GM18907 (cell line): ENCODE data around the gene SMAD7.

ENCODE experiments used
- ATAC-seq: cut with Tn5 transposase; IDR thresholded peaks from one replicate; pipeline ENCODE4 v1.9.1; 2021; ENCODE audit warnings: mild to moderate bottlenecking, moderate library complexity; ENCODE audit not compliant: unreplicated experiment

The SMAD7 gene

DNA sequence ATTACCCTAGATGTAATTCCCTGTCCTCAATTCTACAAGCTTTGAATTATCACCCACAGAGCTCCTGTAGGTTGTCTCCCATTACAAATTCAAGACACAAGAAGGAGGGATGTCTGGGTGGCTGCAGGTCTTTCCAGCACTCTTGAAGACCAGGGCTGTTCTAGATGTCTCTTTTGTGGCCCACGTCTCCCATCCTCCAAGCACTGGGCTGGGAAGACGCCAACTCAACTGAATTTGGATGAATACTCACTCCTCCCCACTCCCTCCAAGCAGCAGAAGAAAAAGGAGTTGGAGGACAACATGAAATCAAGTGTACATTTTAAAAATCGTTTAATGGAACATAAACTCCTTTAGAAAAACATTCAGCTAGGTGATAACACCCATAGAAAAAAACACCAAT lies 31.2 kb downstream of the SMAD7 start:
- no peak for ATAC-seq

DNA sequence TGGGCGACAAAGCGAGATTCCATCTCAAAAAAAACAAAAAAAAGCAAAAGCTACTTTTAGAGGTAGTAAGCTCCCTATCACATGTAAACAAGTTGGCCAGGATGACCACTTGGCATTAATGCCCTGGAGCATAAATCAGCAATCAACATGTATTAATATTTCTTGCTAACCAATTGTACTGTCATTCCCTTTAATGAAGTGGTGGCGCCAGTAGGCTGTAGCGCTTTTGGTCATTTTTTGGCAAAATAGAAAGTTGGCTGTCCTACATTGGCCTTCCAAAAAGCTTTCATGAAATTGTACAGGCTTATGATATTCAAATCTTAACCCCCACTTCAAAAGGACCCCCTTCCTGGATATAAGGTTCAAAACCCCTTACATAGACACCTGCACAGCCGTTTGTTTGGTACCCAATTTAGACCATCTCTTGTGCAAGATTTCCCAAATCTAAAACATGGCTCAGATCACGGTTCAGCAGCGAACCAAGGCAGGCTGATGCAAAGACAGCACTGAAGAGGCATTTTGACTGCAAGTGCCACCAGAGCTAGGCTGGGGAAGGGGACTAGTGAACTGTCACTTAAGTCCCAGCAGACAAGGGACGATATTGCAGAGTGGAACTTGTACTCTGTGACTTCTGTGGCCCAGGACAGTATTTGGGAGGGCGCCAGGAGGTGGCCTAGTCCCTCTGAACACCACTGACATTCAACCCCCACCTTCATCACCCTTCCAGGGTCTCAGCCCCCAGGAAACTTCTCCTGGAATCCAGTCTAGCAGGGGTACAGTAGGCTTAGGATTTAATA lies 31.9 kb downstream of the SMAD7 start:
- ATAC-seq: no peak

DNA sequence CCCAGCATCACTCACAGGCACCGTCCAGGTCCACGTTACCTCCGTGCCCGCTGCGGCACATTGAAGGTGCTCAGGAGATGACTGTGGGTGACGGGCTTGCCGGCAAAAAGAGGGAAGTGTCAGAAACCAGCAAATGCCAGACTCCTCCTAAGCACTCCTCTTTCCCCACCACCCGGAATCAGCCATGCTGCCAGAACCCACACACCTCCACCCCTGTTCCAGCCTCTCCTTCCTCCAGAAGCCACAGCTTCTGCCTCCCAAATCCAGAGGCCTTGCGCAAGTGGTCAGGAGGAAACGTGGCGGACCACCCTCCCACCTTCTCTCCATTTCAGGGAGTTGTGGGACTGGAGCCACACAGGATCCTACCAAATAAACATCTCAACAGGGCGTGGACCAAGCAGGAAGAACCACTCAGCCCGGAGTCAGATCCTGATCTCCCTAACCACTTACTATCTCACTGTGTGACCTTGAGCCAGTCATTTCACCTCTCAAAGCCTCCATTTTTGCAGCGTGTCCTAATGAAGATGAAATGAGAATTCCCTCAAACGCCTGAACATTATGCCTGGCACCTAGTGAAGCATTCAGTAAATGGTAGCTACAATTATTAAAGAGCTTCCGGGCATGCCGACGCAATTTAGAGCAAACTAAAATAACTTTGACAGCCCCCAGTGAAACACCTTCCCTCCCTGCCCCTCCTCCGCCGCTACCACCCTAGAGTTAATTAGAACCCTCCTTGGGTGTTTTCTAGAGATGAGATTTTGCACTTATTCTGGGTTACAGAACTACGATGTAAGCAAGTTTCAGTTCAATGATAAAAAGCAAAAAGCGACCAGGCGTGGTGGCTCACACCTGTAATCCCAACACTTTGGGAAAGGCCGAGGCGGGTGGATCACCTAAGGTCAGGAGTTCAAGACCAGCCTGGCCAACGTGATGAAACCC lies 32.9 kb downstream of the SMAD7 start:
- no peak for ATAC-seq

DNA sequence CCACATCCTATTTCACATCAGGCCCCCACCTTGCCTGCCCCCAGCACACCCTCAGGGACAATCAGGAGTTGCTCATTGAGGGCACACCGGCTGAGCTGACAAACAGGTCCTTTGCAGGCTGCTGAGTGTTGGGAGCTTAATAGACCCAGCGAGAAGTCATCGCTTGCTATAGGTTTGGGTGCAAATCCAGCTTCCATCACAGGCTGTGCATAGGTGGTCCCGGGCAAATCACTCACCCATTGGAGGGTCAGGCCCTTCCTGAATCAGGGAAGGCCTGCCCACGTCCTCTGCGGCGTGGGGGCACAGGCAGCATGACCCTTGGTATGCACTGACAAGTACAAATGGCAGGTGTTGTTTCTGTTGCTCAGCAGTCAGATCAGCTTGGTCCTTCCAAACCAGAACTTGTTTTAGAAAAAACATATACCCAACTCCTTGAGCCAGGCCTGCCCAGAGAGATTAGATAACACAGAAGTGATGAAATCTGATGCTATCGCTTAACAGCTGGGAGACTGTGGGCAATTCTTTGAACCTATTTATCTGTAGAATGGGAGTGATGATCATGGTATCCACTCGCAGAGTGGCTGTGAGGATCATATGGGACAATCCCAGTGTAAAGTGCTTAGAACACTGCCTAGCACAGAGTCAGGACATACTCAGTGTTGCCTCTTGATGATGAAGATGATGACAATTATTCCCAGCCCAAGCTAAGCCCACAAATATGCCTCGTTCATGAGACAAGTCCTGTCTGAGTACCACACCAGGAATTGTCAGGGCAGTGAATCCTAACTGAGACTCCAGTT lies 34.9 kb downstream of the SMAD7 start:
- no peak for ATAC-seq

DNA sequence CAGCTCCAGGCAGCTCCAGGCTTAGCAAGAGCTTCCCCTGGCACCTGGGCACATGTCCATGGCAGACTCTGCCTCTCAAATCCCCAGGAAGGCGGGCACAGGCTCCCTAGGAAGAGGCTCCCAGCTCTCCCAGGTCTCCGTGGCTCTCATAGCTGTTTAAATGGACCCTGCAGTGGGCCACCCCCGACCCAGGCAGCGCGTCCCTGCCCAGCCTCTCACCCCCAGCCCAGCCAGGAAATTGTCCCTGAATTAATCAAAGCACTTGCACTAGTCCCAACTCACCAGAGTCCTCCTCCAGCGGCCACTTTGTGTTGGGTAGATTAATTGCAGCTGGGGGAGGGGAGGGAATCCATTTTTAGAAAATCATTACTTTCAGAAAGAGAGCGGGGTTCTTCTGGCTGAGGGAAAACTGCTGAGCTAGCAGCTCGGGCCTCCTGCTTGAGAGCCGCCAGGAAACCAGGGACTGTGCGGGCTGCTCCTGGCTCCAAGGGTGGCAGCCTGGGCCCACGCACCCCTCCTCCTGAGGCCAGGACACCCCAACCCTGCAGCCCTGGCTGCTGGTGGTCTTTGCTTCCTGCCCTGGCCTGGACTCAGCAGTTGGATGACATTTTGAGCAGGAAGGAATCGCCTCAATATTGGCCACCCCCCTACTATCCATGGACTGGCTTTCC lies 36.0 kb downstream of the SMAD7 start:
- ATAC-seq: no peak

DNA sequence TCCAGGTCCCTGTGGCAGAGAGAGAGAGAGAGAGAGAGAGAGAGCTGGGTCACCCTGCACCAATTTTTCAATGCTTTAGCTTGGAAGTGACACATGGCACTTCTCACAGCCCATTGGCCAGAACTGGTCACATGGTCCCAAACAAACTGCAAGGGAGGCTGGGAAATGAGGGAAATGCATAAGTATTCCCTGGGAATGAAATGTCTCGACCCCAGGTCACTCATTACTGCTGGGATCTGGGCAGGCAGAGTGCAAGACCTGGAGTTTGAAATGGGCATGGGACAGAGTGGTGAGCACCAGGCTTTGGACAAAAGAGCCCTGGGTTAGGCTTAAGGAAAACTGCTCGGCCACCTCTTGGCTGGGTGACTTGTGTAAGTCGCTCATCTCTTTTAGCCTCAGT lies 37.0 kb downstream of the SMAD7 start:
- ATAC-seq: no peak

DNA sequence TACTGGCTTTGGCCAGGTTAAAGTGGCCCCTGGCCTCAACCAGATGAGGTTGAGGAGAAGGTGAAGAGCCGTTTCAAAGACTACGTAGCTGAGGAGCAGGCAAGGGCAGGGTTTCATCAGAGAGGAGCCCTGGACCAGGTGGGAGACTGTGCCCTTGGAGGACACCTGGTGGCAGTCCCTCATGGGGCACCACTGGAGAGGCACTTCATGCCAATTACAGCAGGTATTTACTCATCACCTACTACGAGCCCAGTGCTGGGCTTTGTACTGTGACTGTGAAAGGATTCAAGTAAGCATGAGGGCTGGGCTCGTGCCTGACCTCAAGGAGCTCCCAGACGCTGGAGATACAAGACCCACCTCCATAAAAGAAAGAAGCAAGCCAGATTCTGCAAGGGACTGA lies 37.6 kb downstream of the SMAD7 start:
- ATAC-seq: no peak

DNA sequence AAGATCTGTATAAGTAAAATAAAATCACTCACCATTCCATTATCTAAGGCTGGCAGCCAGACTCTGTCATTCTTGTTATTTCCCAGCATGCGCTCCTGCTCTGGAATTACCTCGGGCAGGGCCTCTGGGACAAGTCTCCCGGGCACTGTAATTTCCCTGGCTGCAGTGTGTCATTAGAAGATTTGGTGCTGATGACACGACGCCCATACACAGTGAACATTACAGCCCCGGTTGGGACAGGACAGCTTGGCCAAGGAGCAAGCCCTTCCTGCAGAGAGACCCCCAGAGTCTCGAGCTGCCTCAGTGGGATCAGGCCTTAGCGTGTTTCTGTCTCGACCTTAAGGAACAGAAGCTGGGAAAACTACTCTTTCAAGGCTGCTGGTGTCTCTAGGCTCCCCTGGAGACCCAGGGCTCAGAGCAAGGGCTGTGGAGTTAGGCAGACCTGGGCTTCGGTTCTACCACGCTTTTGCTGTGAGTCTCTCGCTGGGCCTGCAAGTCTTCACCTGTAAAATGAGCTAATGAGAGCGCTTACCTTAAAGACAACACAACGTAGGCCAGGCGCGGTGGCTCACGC lies 39.7 kb downstream of the SMAD7 start:
- ATAC-seq: no peak

DNA sequence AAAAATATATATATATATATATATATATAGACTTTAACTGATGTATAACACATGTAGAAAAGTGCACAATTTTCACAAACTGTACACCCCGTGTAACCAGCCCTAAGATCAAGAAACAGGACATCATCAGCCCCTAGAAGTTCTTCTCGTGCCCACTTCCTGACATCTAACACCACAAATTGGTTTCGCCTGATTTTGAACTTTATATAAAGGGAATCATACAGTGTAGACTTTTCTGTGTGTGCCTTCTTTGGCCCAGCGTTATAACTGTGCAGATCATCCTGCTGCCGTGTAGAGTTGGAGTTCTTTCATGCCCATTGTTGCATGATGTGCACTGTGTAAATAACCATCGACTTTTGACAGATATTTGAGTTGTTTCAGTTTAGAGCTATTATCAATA lies 41.0 kb downstream of the SMAD7 start:
- ATAC-seq: no peak

DNA sequence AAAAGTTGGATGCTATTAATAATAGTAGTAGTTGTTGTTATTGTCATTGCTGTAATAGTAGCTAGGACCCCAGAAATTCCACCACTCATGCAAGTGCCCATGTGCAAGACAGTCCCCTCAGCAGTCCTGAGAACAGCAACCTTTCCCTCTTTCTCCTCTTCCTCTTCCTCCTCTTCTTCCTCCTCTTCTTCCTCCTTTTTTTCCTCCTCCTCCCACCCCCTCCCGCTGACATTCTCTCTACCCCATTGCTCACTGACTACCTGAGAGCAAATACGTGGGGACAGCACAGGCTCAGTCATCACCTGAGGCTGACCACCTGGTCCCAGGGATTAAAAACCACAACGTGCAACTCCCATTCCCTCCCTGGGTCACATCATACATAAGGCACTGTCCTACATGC lies 41.8 kb downstream of the SMAD7 start:
- no peak for ATAC-seq

DNA sequence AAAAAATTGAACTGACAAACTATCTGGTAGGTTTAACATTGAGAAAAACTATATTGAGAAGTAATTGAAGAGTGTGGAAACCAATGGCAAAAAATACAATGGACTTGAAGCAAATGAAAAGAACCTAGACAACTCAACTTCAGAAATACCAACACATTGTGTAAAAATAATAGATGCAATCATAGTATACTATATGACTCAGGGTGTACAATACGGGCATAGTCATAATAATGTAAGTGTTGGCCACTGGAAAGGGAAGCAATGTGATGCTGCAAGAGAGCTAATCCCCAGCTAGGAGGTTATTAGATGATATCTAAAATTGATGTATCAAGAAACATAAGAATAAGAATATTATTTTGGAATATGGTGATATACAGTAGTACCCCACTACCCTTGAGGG lies 45.3 kb downstream of the SMAD7 start:
- no peak for ATAC-seq

DNA sequence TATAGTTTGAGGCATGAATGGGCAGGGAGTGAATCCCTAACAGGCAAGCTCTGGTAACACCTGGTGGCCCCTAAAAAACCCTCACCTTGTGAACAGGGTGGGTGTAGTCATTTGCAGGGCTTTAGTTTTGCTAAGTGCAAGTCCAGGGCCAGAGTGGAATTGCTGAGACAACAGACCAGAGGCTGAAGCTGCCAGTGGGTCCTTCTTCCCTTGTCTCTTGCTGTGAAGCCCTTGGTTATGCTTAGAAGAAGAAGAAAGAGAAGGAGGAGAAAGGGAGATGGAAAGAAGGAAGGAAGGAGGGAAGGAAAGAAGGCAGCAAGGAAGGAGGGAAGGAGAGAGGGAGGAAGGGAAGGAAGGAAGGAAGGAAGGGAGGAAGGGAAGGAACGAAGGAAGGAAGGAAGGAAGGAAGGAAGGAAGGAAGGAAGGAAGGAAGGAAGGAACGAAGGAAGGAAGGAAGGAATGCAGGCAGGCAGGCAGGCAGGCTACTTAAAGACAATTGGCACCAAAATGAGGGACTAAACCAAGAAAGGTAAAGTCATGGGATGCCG lies 45.8 kb downstream of the SMAD7 start:
- no peak for ATAC-seq

DNA sequence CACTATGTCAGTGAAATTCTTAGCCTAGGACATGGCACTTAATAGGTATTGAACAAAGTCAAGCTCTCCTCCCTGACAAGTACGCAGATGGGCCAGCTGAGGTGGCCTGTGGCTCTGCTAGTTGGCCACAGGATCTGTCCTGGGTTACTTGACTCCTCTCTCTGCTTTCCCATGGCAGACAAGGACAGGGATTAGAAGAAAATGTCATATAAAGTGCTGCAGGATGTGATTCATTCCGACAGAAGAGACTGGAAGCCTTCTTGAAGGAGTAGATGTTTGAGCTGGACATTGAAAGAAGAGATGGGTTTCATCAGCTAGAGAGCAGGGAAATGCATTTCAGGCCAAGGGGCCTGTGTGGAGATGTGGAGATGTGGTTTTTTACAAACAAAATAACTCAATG lies 46.7 kb downstream of the SMAD7 start:
- ATAC-seq: no peak

DNA sequence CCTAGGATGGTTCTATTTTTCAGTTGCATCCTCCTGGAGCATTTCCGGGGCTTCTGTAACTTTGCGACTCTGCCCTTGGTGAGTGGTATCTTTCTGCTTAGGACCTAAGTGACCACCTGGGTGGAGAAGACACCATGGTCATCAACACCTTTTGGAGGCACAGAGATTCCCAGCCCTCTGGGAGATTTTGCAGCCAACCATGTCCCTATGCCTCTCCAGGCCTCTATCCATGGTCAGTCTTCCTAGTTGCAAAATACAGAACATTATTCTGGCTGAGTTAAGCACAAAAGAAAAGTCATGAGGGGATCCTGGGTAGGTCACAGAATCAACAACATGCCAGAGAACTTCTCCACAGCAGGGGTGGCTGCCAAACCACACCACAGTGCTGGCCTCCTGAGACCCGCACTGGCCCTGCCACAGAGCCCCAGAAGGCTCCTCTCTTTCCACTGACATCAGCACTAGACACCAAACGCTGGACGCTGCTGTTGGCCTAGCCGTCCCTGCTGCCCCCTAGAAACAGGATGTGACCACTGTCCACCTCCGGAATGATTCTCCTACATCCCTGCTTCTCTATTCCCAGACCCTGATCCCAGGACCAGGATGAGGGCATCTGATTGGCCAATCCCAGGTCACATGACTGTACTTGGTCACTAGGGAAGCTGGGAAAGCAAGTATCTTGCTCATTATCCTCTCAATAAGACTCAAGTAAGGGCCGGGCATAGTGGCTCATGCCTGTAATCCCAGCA lies 47.7 kb downstream of the SMAD7 start:
- no peak for ATAC-seq

DNA sequence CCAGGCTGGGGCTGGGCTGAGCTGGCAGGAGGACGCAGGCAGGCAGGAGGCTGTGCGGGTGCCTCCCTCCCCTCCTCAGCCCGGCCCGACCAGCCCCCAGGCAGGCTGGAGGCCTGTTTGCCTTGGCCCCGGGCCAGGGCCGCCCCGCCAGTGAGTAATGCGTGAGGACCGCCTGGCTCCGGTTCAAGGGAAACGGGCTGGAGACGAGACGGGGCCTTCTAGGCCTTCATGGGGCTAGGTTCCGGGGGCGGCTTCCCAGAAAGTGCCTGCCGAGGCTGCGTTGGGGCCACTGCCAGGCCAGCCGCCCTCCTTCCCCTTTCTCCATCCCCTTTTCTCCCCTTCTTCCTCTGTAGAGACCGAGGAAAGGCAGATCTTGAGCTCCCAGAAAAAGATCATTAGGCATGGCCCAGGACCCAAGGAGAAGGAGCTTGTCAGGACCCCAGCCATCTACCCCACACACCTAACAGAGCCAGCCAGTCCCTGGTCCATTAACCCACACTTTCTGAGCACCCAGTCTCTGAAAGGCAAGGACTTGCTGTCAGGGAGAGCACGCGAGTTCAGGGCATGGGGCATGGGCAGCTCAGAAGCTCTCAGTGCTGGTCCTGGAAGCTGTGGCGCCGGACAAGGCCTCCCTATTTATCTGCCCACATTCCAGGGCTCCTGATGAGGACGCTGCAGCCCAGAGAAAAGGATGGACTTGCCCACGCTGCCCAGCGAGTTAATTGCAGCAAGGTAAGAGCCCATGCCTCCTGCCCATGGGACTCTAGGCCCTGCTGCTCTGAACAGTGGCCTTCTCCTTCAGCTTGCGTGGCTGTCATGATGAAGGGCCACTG lies 48.5 kb downstream of the SMAD7 start:
- no peak for ATAC-seq

DNA sequence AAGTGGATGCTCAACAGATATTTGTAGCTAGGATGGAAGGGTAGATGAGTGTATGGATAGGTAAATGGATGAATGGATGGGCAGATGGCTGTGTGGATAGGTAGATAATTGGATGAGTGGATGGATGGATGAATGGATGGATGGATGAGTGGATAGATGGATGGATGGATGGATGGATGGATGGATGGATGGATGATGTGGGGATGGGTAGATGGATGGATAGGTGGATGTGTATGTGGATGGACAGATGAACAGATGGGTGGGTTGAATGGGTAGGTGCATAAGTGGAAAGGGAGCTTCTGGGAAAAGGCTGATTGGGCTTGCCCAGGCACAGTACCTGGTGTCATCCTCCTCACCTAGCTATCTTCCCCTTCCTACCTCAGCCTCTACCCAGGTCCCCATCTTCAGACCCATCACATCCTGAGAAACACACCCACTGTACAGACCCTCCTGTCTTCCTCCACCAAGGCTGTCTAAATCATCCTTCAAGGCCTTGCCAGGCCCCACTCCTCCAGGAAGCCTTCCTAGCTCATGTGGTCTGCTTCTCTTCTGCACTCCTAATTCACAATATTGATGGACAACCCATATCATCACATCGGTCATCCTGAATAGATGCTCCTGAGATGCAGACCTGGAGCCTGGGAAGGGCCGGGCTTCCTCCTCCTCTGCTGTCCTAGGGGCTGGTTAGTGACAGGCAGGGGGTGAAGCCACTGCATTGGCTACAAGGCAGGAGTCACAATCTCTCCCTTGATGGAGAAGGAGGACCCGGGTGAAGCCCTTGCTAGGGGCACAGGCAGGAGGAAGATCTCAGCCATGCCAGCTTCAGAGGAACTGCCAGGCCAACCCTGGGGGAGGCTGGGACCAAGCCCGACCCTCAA lies 49.4 kb downstream of the SMAD7 start:
- no peak for ATAC-seq

DNA sequence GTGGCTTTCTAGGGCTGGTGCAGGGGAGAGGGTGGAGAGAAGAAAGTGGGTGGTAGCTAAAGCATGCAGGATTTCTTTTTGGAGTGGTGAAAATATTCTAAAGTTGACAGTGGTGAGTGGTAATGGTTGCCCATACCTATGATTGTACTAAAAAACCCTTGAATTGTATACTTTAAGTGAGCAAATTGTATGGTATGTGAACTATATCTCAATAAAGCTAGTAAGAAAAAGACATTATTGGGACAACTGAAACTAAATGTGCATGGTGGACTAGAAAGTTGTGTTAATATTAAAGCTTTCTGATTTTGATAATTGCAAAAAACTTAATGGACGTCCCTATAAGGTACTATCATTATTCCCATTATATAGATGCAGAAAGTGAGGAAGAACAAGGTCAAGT lies 50.3 kb downstream of the SMAD7 start:
- no peak for ATAC-seq
